Left kidney (tissue), 8 donors: Measurements from ENCODE around the gene FOXA2. TPM values are rescaled to one million over a fixed set of nuclear protein-coding genes. Genes with fewer than 3 reads are reported as not detected.
A peak's percentile ranks its signal among the peaks of the same experiment; 100 is the strongest.
"Not testable (repeated sequence)": the region's sequence is repeated elsewhere in the genome, so short reads cannot be mapped to it uniquely, and the experiment has no call there.

Experiments used
- DNase-seq: peaks from one replicate; pipeline ENCODE4 v3.0.0-alpha.2; 2013
- long read RNA-seq, 8 donors: transcript quantifications; one replicate each; lab custom pipeline, GENCODE V29; 2026
- polyA plus RNA-seq: library from polyadenylated mRNA; unstranded; fragments of 120-200 nt; gene quantifications from one replicate; pipeline ENCODE4 v1.2.1, GENCODE V29; 2013; ENCODE audit not compliant: insufficient read length

FOXA2 gene
- polyA plus RNA-seq: not detected
- long read RNA-seq, donor 1: 0 reads
- long read RNA-seq, donor 2: 0 reads
- long read RNA-seq, donor 3: 0 reads
- long read RNA-seq, donor 4: 0 reads
- long read RNA-seq, donor 5: 0 reads
- long read RNA-seq, donor 6: 0 reads
- long read RNA-seq, donor 7: 0 reads
- long read RNA-seq, donor 8: 0 reads

- DNase-seq: no peak
These were observed at the start of gene FOXA2 for GRCh38 chr20:22584522-22584921. Gene FOXA2 (minus strand): TSS chr20:22584572. CDS start chr20:22584278, 294 bp downstream.

DNA sequence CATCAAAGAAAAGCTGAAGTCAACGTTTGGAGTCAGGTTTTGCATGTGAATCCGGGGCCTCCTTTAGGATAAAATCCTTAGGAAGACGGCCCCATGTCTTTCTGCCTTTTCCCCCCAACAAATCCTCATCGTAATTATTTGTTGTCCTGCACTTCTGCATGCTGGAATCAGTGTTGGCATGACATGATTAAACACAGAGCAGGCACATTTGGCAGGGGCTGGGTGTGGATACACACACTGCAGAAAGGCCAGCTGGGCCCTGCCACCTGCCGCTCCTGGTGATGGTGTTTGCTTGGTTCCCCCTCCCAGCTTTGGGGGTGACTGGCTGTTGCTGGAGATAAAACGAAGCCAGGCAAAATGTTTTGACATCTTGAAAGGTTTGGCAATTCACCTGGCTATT, 46.3 kb upstream of the FOXA2 start:
- no peak for DNase-seq

DNA sequence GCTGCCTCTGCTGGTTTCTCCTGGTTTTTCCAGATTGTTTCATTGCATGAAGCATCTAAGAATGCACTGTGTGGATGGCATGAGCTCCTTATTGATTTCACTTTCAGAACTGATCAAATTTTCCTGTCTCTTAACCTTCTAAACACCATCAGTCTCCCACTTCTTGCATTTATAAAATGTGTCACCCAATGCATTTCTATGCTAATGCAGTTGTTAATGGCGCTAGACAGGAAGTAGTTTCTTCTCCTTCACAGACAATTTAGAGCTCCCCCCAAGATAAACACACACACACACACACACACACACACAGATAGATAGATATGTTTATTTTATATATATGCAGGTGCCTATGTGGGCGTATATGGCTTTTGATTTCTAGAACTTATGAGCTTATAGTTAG, 45.6 kb upstream of the FOXA2 start:
- no peak for DNase-seq

- DNase-seq: no peak
These were observed 45.1 kb upstream of the FOXA2 start for GRCh38 chr20:22629447-22629846.

DNA sequence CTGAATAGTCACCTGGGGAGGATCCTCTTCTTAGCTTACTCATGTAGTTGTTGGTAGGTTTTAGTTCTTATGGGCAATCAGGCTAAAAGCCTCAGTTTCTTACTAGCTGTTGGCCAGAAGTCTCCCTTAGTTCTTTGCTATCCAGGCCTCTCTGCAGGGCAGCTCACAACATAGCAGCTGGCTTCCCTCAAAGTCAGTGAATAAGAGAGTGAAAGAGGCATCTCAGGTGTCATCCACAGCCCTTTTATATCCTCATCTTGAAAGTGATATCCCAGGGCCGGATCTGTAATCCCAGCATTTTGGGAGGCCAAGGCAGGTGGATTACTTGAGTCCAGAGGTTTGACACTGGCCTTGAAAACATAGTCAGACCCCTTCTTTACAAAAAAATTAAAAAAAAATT, 42.1 kb upstream of the FOXA2 start:
- DNase-seq: peak; percentile 61

DNA sequence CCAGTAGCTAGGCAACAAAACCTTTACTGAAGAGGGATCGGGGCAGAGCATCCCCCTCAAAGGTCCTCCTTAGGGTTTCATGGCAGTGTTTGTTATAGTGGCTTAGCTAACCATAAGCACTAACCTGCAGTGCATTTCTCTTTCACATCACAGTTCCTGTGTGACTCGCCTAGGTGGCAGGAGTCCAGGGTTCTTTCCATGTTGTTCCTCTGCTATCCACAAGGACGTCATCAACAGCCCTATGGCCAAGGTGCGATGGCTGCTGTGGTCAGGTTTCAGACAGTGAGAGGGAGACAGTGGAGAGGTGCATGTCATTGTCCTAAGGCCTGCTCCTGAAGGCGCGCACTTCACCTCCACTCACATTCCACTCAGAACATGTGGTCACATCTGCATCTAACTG, 38.8 kb upstream of the FOXA2 start:
- no peak for DNase-seq

GRCh38 chr20:22620342-22620741, 36.0 kb upstream of the FOXA2 start:
- no peak for DNase-seq

- DNase-seq: no peak
These were observed 35.4 kb upstream of the FOXA2 start for GRCh38 chr20:22619806-22620205.

- no peak for DNase-seq
These were observed 34.9 kb upstream of the FOXA2 start for GRCh38 chr20:22619272-22619671.

GRCh38 chr20:22617160-22617559, 32.8 kb upstream of the FOXA2 start:
- no peak for DNase-seq

- no peak for DNase-seq
These were observed 32.2 kb upstream of the FOXA2 start for GRCh38 chr20:22616551-22616950.

DNA sequence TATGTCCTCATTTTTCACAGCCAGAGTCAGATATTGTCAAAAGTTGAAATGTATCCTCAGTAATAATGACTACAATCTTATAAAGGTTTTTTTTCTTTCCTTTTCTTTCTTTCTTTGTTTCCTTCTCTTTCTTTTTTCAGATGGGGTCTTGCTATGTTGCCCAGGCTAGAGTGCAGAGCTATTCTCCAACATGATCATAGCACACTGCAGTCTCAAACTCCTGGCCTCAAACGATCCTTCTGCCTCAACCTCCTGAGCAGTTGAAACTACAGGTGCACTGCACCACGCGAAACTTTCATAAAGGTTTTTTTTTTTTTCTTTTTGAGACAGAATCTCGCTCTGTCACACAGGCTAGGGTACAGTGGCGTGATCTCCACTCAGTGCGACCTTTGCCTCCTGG, 31.1 kb upstream of the FOXA2 start:
- DNase-seq: no peak

- no peak for DNase-seq
These were observed 27.3 kb upstream of the FOXA2 start for GRCh38 chr20:22611636-22612035.

GRCh38 chr20:22607695-22608094, 23.3 kb upstream of the FOXA2 start:
- no peak for DNase-seq

DNA sequence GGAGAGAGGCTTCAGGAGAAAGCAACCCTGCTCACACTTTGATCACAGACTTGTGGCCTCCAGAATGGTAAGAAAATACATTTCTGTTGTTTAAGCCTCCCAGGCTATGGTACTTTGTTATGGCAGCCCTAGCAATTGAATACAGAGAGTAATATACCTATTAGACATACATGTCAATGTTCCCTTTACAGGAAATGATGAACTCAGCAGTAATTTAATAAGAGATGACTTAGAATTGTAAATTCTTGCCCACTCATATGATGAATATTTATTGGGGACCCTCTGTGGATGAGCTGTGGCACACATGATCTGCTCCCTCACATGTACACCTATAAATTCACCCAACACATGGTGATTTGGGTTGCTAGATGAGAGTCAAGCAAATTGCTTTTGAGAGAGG, 20.4 kb upstream of the FOXA2 start:
- no peak for DNase-seq

DNA sequence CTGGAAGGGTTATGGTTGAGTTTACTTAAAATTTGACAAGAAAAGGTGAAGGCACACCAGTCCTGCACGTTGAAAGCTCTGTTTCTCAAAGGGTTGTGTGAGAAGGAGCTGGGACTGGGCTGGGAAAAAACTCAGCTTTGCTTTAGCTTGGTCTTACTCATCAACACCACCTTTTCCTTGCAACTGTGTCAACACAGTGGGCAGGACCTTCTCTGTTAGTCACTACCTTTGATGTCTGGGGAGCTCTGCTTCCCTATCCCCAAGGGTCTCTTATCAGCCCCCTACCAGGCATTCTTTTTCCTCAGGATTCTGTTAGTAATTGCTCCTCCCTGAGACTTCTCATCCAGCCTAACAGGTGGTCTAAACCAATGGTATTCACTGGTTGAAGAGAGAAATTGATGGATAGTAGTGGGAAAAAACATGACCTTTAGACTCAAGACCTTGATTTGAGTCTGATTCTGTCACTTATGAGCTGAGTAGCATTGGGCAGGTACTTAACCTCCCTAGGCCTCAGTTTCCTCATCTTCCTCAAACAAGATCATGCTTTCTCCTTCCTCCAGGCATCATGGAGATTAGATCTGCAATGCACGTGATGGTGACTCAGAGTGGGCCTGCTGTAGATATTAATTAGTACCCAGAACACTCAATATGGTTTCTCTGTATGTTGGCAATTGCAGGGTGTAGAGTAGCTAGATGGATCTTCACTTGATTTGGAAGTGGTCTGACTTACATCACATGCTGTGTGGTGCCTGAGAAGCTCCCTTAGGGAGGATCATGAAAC, 17.2 kb upstream of the FOXA2 start:
- DNase-seq: no peak

DNA sequence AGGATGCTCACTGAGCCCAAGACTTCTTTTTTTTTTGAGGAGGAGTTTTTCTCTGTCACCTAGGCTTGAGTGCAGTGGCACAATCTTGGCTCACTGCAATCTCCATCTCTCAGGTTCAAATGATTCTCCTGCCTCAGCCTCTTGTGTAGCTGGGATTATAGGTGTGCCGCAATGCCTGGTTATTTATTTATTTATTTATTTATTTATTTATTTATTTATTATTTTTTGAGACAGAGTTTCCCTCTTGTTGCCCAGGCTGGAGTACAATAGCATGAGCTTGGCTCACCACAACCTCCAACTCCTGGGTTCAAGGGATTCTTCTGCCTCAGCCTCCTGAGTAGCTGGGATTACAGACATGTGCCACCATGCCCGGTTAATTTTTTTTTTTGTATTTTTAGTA, 14.9 kb upstream of the FOXA2 start:
- not testable (repeated sequence) for DNase-seq

- no peak for DNase-seq
These were observed 12.9 kb upstream of the FOXA2 start for GRCh38 chr20:22597303-22597702.

DNA sequence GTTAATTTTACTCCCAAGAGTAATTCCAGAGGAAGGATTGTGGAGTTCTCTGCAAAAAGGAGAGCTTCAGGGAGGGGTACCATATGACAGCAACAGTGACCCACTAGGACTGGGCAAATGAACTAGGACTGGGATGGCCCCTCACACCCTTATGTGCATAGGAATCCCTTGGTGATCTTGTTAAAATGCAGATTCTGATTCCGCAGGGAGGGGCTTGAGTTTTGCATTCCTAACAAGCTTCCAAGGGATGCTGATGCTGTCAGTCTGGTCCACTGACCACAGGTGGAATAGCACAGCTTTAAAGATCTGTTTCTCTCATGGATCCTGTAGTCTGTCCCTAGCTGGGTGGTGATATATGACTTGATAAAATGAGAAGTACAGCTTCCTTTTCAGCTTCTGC, 6.3 kb upstream of the FOXA2 start:
- DNase-seq: no peak

- no peak for DNase-seq
These were observed 2.4 kb upstream of the FOXA2 start for GRCh38 chr20:22586645-22587310.

- DNase-seq: no peak
These were observed 1.6 kb upstream of the FOXA2 start for GRCh38 chr20:22585786-22586493.

DNA sequence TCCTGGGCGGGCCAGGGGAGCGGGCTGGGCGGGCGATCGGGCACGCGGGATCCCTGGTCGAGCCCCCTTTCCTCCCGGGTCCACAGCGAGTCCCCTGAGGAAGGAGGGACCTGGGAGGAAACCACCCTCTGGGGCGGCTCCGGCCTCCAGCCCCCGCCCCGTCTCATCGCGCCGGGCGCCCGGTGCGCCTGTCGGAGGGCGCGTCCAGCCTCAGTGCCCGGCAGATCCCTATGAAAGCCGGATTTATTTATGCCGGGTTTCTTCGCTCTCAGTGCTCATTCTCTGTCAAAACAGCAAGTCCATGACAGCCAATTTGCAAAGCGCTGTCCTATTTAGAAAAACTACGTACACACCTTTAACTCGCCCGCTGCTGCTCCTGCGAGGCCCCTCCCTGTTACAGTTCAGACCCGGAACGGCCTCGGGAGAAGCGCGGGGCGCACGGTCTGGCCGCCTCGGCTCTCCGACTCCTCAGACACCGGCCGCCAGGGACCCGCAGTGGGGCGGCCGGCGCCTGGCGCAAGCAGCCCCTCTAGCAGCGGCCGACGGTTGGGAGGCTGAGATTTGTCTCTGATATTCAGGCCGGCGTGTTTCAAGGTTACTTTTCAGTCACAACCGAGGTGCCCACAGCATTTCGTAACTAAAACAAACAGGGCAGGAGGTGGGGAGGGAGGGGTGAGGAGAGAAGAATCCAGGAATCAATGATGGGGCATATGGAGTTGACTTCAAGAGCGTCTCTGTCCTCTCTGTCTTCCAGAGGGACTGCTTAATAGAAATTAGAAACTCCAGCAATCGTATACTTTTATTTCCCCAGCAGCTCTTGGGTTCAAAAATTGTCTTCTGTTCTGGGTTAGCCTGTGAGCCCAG, 782 bp upstream of the FOXA2 start:
- no peak for DNase-seq
